Adrenal gland (tissue), 12 donors: ENCODE results near the gene TMEM156. TPM values are rescaled to one million over a fixed set of nuclear protein-coding genes. Genes with fewer than 3 reads are reported as not detected.
"Not testable (repeated sequence)": the region's sequence is repeated elsewhere in the genome, so short reads cannot be mapped to it uniquely, and the experiment has no call there.

Source experiments
- DNase-seq, 7 donors: peaks; one replicate each; pipeline ENCODE4 v3.0.0-alpha.2; 2019 to 2020
- H3K27ac ChIP-seq, 5 donors: fragments of 200-600 bp; sonication (generic) in 4 of 5; 1 replicate in 3 of 5; 2 replicates in 2 of 5; pipeline versions ENCODE4 v1.5.1 to v1.8.0; 2016 to 2020; ENCODE audit warnings: mild to moderate bottlenecking in 1 of 5
- H3K27me3 ChIP-seq: fragments of 200-600 bp; 2 replicates; pipeline ENCODE4 v1.8.0; 2021
- H3K36me3 ChIP-seq, 2 donors: fragments of 200-600 bp; replicated peaks in 1 of 2; 1 replicate in 1 of 2; 2 replicates in 1 of 2; pipeline versions ENCODE4 v1.5.1 to v1.8.0; 2018 to 2022
- H3K4me1 ChIP-seq, 2 donors: fragments of 200-600 bp; replicated peaks in 1 of 2; 1 replicate in 1 of 2; 2 replicates in 1 of 2; pipeline versions ENCODE4 v1.5.1 to v1.8.0; 2018 to 2021
- H3K4me3 ChIP-seq, 4 donors: fragments of 200-600 bp; sonication (generic) in 3 of 4; one replicate each; pipeline ENCODE4 v1.5.1; 2016 to 2018
- H3K9me3 ChIP-seq, 3 donors: fragments of 200-600 bp; sonication (generic) in 1 of 3; replicated peaks in 1 of 3; 1 replicate in 2 of 3; 2 replicates in 1 of 3; pipeline versions ENCODE4 v1.5.1 to v1.8.0; 2016 to 2021
- CTCF ChIP-seq, 6 experiments: fragments of 450-650 bp in 4 of 6; fragments of 200-600 bp in 2 of 6; sonication (generic) in 1 of 6; IDR thresholded peaks; 1 replicate in 5 of 6; 2 replicates in 1 of 6; pipeline versions ENCODE4 v1.5.1 to v1.8.0; 2016 to 2021; ENCODE audit warnings: antibody characterized with exemption in 6 of 6, mild to moderate bottlenecking in 2 of 6, moderate library complexity in 1 of 6
- POLR2A ChIP-seq, 2 donors: fragments of 450-650 bp; IDR thresholded peaks; one replicate each; pipeline ENCODE4 v1.6.1; 2017; ENCODE audit warnings: antibody characterized with exemption in 2 of 2, mild to moderate bottlenecking in 2 of 2, moderate library complexity in 1 of 2
- WGBS, 4 donors: extraction: QIAGEN DNeasy Blood & Tissue Kit in 2 of 4; methylation state at CpG; one replicate each; pipeline versions ENCODE4 v1.1.5 to v1.1.7; 2013 to 2017; 5-methylcytosine and 5-hydroxymethylcytosine counted together
- intact Hi-C, 2 donors: fragments of 100-400 bp; cut with DNase I; formaldehyde crosslinking; loops; one replicate each; pipeline versions ENCODE4 v1.14.1 to v1.15.0; 2022 to 2023
- polyA plus RNA-seq, 3 donors: library from polyadenylated mRNA; stranded (reverse); fragments of 200-250 nt in 2 of 3; fragments of 350-450 nt in 1 of 3; fragmentation: Illumina TruSeq in 1 of 3; extraction: RNeasy Lipid Tissue Mini Kit (QIAGEN cat#74804) in 1 of 3; gene quantifications; one replicate each; pipeline ENCODE4 v1.2.3, GENCODE V29; 2013 to 2014
- total RNA-seq, 9 donors: library from RNA; depleted of rRNA in 4 of 9; stranded (reverse); fragments of >200 nt in 4 of 9; fragments of 120-200 nt in 1 of 9; fragmentation: NEBNext Ultra II Directional in 1 of 9; extraction: Animal tissue kit (Norgen Biotek cat#: 25700) in 1 of 9; gene quantifications; one replicate each; pipeline versions ENCODE4 v1.1.0 to v1.2.4, GENCODE V29; 2013 to 2023
- donor health status: healthy with polysubstance abuse.
- donor health status: Bipolar disorder and iron deficiency.
- donor health status: DM: yes; HTN: yes; CAD: no.
- donor health status: DM: no; HTN: no; CAD: no.
- donor health status: DM: no; HTN: no; CAD: no.
- donor health status: DM: yes; HTN: yes; CAD: no.

The TMEM156 gene
- total and polyA plus RNA-seq, 12 donors = 0.29 to 4.1 (median 0.88) TPM; not detected in 2

GRCh38 chr4:38944440-38944839, 87.8 kb downstream of the TMEM156 start:
- no peak for TF ChIP-seq POLR2A (IDR thresholded peaks at IDR 0.05)
- no peak for TF ChIP-seq CTCF (IDR thresholded peaks at IDR 0.05)
- Histone ChIP-seq H3K4me1 (peaks cover 12% of the 10 kb centered on the region in 2 donors), H3K9me3 (no peaks in the 10 kb centered on the region), H3K27me3 (no peaks in the 10 kb centered on the region), H3K36me3 (peaks cover 0 to 50% of the 10 kb centered on the region in 2 donors), H3K4me3 (no peak overlapping the region), H3K27ac (no peak overlapping the region)
- WGBS, 4 donors = 94 to 97% (median 95%) methylated on average over 8 to 9 of the region's 9 CpGs
- intact Hi-C loops = no loop called here
- DNase-seq = no peak

- Histone ChIP-seq H3K27ac (peak overlapping the region in 1 of 5 donors; percentile 32), H3K4me3 (no peak overlapping the region), H3K4me1 (peaks cover 2 to 4% of the 10 kb centered on the region in 2 donors), H3K27me3 (no peaks in the 10 kb centered on the region), H3K9me3 (no peaks in the 10 kb centered on the region), H3K36me3 (peaks cover 0 to 53% of the 10 kb centered on the region in 2 donors)
- WGBS, 4 donors = 72 to 83% (median 76%) methylated on average over 4 of the region's 4 CpGs
- TF ChIP-seq CTCF (IDR thresholded peaks at IDR 0.05) = no peak
- no peak for TF ChIP-seq POLR2A (IDR thresholded peaks at IDR 0.05)
- intact Hi-C loops = no loop called here
- DNase-seq = peak in 6 of 7 donors; percentile 23 to 91 (median 38)
Measured at GRCh38 chr4:38943343-38943742, 88.9 kb downstream of the TMEM156 start.

DNA sequence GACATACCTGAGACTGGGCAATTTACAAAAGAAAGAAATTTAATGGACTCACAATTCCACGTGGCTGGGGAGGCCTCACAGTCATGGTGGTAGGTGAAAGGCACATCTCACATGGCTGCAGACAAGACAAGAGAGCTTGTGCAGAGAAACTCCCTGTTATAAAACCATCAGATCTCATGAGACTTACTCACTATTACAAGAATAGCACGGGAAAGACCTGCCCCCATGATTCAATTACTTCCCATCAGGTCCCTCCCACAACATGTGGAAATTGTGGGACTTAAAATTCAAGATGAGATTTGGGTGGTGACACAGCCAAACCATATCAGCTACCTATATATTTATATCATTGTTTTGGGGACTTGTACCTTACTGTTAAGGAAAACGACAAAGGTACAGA, 90.3 kb downstream of the TMEM156 start:
- H3K27ac ChIP-seq = peak overlapping the region in 2 of 5 donors; percentile 52 to 55

GRCh38 chr4:38940476-38940875, 91.7 kb downstream of the TMEM156 start:
- H3K27me3 ChIP-seq = no peaks in the 10 kb centered on the region
- TF ChIP-seq CTCF (IDR thresholded peaks at IDR 0.05) (no peak), POLR2A (IDR thresholded peaks at IDR 0.05) (no peak)
- H3K9me3 ChIP-seq = no peaks in the 10 kb centered on the region
- no peak overlapping the region for H3K4me3 ChIP-seq
- H3K27ac ChIP-seq = no peak overlapping the region
- no peaks in the 10 kb centered on the region for H3K4me1 ChIP-seq
- DNase-seq = no peak
- H3K36me3 ChIP-seq = peaks cover 0 to 72% of the 10 kb centered on the region in 2 donors
- 87 to 93% (median 91%) methylated on average over 3 of the region's 3 CpGs for WGBS, 4 donors
- intact Hi-C loops = no loop called here

More for the DNA sequence above, 90.3 kb downstream of the TMEM156 start:
- peak in 3 of 7 donors; percentile 4 to 36 (median 22) for DNase-seq
- H3K4me1 ChIP-seq, H3K9me3 ChIP-seq, H3K4me3 ChIP-seq, H3K27me3 ChIP-seq, intact Hi-C loops: not testable (repeated sequence)
- 78 to 85% (median 80%) methylated on average over 3 of the region's 3 CpGs for WGBS, 4 donors
- peaks cover 0 to 66% of the 10 kb centered on the region in 2 donors for H3K36me3 ChIP-seq

DNA sequence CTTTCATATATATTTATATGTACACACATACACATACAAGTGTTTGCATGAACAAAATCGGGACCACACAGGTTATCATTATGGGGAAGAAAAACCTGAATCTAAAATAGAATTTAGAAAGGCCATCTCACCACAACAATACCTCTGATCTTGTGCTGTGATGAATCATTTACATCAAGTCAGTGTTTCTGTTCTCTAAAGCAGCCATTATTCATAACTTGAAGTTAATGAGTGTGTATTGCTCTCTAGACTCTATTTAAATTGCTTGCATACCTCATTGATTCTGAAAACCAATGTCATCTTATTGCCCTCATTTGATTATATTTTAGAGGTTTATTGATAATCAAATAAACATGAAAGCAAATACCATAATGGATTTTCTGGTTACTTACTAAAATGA, 93.0 kb downstream of the TMEM156 start:
- no peak overlapping the region for H3K4me3 ChIP-seq
- peaks cover 0 to 71% of the 10 kb centered on the region in 2 donors for H3K36me3 ChIP-seq
- no peak for DNase-seq
- H3K27ac ChIP-seq = no peak overlapping the region
- intact Hi-C loops = loop anchor here in 1 of 2 donors (10.0 kb wide), 1 partner anchor 196 kb away; no protein-coding TSS in a partner anchor
- no peaks in the 10 kb centered on the region for H3K27me3 ChIP-seq
- H3K9me3 ChIP-seq = no peaks in the 10 kb centered on the region
- no peak for TF ChIP-seq POLR2A (IDR thresholded peaks at IDR 0.05)
- TF ChIP-seq CTCF (IDR thresholded peaks at IDR 0.05) = no peak
- WGBS, 4 donors = 73 to 87% (median 79%) methylated on average over 1 of the region's 1 CpG
- H3K4me1 ChIP-seq = no peaks in the 10 kb centered on the region
